Left hindlimb (tissue), 1 donor: Measurements from ENCODE around the gene STK32B.

Experiments used
- DNase-seq: peaks from one replicate; pipeline ENCODE4 v3.0.0-alpha.2; 2018

STK32B gene

DNA sequence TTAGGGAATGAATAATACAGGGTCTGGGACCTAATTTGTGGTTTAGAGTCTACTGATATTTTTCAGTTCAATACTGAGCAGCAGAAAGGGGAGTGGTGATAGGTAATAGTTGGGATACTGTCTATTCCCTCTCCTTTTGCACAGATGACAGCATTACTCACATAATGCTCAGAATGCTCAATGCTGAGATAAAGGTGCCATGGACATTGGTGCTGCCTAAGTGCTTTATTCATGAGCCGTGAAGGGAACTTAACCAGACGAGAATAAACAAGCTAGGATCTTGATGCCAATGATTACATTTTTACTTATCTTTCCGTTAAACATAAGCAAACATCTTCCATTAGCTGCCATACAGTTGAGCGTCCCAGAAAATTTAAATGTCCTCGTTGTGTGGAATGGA, 75.6 kb downstream of the STK32B start:
- no peak for DNase-seq

DNA sequence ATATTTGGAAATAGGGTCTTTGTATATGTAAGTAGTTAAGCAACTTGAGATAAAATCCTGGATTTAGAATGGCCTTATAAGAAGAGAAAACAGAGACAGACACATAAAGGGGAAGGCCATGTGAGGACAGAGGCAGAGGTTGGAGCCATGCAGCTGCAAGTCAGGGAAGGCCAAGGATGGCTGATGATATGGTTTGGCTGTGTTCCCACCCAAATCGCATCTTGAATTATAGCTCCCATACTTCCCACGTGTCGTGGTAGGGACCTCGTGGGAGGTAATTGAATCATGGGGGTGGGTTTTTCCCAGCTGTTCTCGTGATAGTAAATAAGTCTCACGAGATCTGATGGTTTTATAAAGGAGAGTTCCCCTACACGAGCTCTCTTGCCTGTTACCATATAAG, 76.3 kb downstream of the STK32B start:
- no peak for DNase-seq

DNA sequence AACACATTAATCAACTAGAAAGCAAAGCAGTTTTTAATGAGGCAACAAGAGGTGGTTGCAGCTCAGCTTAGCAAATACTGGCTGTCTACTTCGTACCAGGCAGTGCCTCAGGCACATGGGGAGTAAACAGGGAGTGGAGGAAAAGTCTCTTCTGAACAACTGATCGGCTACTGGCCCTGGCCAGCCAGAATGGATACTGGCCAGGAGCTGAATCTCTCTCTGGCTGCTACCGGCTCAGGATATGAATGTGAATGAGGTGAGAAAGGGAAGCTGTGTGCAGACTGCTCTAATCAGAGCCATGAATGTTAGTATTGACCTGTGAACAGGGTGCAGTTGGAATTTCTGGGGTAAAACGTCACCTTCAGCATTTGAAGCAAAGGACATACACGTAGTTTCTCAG, 77.3 kb downstream of the STK32B start:
- DNase-seq, result no peak

DNA sequence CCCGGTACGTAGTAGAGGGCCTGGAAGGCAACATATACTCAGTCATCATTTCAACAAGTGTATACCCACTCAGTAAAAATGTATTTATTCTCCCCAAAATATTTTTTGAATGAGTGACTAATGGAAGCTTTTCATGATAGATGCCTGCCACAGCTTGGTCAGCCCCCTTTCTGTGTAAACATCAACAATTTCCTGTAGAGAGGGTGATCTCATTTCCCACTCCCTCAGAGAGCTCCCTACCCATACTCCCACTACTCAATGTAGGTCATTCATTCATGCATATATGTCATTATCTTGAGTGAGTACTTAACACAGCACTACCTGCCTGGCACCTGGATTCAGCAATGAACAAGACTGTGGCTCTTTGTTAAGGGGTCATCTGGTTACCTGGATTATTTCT, 81.9 kb downstream of the STK32B start:
- no peak for DNase-seq

DNA sequence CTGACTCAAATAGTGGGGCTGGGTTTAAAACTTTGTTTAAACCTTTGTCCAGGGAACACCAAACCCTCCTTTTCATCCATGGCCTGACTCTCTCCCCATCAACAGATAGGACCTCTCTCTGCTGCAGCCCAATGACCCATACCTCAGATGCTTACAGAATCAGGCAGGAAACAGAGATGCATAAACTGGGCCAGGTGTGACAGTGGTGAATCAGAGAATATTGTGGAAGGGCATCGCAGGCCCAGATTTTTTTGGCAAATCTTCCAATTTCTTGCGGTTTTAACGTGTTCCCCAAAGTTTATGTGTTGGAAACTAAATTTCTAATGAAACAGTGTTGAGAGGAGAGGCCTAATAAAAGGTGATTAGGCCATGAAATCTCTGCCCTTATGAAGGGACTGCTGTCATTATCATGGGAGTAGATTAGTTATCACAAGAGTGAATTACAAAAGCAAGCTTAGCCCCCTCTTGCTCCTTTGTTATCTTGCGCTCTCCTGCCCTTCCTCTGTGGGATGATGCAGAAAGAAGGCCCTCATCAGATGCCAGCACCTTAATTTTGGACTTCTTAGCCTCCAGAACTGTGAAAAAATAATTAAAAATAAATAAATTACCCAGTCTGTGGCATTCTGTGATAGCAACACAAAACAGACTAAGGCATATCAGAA, 82.8 kb downstream of the STK32B start:
- DNase-seq, result no peak

DNA sequence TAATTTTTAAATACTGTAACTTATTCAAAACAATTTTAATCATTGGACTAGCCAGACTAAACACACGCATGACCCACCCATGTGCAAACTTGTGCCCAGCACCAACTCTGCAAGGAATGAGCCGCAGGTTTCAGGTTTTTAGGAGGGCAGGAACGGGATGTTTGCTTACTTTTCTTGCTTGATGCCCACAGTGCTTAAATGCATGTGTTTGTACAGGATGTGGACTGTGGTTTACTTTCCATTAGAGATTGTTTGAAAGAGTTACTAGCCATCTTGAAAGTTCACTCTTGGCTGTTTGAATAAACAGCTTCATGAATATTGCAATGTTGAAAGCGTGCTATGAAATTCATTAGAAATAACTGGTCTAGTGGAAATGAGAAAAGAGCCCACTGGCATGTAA, 83.3 kb downstream of the STK32B start:
- no peak for DNase-seq

DNA sequence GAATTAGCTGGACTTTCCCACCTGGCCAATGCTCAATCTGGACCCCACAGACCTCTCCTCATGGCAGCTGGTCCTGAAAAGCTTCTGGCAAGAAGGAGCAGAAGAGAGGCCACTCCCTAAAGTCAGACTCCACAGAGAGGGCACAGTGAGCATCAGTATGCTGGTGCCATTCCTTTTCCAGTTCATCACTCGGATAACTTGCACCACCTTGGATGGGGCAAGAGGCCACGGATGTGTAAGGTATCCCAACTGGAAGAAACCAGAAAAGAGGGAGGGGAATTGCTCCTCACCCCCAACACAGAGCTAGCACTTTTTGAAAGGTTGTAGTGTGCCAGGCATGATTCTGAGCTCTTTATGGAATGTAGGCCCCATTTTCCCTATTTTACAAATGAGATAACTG, 85.9 kb downstream of the STK32B start:
- DNase-seq, result no peak

DNA sequence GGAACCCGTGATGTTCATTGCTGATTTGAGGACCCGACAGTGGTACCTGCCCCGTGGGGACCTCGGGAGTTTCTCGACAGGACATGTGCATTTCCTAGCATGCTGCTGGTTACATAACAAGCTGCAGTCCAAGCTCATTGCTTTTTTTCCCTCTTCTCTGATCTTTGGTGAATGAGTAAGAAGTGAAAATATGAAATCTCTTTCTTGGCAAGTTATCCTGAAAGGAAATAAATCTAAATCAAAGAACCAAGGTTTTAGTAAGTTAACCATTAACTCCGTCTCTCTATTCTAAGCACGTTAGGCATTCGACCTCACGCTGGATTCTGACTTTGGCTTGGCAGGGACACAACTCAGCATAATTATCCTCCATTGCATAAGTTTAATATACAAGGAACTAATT, 86.6 kb downstream of the STK32B start:
- no peak for DNase-seq

DNA sequence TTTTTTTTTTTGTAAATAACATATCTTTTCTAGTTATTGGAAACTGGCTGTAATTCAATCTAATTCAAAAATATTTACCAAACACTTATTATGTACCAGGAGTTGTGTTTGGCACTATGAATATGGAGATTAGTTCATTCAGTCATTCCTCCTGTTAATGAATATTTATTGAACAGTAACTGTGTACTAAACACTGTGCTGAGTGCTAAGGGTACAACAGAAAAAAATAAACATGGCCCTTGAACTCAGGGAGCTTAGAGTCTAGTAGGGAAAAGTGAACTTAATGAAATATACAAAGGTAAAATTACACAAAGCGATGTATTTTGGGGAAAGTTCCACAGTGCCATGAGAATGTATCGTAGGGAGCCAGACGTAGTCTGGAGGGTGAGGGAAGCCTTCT, 87.1 kb downstream of the STK32B start:
- DNase-seq, result no peak

DNA sequence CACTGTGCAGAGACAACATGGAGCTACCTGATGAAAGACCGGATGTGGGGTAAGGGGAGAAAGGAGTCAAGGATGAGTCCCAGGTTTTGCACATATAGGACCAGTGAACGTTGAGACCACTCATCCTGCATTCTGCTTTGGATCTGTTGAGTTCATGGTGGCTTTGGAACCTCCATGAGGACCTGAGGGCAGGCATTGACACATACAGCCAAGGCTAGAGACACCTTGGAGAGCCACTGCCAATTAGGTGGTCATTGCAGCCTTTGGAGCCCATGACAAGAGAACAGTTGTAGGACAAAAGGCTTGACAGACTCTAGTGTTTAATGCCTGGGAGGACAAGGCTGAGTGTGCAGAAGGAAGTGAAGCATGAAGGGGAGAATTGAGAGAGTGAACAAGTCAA, 87.9 kb downstream of the STK32B start:
- DNase-seq, result no peak

DNA sequence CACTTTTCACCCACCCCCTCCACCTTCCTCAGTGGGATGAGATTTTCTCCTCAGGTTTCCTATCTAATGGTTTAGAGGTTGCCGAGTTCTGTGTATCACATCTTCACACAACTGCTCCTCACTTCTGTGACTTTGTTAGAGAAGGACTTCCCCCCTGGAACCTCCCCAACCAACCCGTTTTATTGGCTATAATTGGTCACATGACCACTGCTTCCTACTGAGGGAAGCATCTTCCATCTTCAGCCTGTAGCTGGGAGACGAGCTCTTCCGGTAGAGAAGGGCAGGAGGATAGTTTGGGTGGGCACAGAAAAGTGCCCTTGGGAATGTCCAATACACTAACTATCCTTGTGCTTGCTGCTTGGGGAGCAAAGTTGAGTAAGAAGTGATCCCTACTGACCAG, 90.5 kb downstream of the STK32B start:
- DNase-seq, result no peak

DNA sequence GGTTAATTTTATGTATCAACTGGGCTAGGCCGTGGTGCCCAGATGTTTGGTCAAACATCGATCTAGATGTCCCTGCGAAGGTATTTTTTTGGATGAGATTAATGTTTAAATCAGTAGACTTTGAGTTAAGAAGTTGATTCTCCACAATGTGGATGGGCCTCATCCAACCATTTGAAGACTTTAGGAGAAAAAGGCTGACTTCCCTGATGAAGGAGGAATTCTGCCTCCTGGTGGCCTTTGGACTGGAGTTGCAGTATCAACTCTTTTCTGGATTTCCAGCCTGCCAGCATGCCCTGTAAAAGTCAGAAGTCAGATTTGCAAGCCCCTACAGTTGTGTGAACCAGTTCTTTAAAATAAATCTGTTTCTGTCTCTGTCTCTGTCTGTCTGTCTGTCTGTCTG, 91.4 kb downstream of the STK32B start:
- no peak for DNase-seq

DNA sequence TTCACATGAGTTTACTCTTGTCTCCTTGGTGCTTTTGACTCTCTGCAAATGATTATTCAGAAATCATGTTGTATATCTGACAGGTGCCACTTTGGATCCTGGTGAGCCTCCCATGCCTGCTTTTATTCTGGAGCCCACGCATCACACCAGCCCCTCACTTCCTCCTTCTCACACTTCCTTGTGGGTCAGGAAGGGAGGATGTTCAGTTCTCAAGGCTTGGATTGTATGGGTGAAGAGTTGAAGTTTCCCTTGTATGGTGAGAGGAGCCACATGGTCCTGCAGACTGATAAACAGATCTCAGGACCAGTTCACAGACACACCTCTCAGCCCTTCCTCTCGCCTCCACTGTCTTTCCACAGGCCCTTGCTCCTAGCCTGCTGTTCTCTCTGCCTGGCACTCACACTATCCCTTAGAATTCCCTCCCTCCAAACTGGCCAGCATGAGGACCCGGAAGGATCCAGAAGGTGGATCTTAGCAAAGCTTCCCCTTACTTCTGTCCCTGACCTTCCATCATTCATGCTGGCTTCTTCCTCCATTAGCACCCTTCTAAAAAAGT, 92.1 kb downstream of the STK32B start:
- DNase-seq, result no peak

DNA sequence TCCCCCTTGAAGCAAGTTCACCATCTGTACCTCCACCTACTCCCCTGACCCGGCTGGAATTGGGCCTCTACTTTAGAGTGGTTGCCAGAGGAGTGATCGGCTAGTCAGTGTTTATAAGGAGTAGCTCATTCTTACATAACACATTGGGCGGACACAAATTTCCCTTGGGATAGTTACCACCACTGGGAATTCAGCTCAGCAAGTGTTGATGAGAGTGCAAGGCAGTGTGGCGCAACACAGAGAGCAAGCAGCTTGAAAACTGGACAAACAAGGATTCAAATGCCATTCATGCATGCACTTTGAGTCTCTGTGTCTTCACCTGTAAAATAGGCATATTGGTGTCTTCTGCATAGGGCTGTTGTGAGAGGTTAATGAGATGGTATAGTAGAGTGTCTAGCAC, 92.7 kb downstream of the STK32B start:
- no peak for DNase-seq

DNA sequence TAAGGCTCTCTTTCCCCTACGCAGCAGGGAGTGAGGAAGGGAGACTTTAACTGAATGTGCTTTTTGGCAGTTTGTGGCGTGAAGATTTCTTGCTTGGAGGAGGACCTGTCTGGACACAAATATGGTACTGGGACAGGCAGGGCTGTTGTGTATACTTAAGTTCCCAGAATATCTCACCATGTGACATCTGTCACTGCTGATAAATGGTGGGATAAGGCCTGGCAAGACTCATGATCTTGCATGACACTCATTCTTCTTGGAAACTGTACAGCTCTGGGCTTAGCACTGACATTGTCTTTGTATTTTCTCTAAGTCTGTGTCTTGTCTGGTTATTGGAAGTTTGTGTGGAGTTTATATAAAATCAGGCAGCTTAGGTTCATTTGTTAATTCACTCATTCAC, 93.1 kb downstream of the STK32B start:
- DNase-seq, result no peak

DNA sequence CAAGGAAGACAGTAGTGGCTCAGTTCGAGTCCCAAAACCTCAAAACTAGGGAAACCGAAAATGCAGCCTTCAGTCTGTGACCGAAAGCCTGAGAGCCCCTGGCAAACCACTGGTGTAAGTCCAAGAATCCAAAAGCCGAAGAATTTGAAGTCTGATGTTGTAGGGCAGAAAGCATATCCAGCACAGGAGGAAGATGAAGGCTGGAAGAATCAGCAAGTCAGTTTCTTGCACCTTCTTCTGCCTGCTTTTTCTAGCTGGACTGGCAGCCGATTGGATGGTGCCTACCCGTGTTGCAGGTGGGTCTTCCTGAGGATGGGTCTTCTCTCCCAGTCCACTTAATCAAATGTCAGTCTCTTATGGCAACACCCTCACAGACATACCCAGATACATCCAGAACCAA, 95.0 kb downstream of the STK32B start:
- DNase-seq, result no peak

DNA sequence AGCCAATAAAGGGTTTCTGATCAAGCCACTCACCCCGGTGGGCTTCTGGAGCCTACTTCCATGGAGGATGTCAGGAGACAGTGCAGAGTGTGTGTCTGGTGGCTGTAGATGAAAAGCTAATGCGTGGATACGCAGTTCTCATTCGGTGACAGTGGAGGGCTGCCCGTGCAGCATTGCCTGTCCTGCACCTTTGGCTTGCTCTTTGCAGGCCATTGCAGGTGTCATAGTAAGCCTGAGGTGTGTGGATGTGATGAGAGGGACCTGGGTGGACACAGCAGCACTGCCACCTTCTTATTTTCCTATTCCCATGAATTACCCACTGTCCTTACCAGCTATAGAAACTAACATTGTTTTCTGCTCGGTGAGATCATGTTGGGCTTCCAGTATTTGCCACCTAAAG, 101.2 kb downstream of the STK32B start:
- no peak for DNase-seq

DNA sequence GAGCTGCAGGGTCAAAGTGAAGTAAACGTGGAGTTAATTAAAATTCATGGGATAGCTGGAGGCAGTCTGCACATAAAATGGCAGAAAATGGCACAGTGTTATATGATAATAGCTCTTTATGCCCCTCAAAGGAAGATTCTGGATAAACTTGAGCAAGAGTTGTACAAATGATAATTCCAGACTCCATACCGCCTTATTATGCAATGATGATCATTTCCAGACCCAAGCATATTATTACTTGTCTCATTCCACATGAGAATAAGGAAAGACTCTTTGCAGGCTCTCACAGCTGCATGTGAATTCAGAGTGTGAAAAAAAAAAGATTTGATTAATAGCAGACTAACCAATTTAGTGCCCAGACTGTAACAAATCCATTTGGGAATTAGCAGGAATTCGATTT, 105.4 kb downstream of the STK32B start:
- DNase-seq, result no peak

DNA sequence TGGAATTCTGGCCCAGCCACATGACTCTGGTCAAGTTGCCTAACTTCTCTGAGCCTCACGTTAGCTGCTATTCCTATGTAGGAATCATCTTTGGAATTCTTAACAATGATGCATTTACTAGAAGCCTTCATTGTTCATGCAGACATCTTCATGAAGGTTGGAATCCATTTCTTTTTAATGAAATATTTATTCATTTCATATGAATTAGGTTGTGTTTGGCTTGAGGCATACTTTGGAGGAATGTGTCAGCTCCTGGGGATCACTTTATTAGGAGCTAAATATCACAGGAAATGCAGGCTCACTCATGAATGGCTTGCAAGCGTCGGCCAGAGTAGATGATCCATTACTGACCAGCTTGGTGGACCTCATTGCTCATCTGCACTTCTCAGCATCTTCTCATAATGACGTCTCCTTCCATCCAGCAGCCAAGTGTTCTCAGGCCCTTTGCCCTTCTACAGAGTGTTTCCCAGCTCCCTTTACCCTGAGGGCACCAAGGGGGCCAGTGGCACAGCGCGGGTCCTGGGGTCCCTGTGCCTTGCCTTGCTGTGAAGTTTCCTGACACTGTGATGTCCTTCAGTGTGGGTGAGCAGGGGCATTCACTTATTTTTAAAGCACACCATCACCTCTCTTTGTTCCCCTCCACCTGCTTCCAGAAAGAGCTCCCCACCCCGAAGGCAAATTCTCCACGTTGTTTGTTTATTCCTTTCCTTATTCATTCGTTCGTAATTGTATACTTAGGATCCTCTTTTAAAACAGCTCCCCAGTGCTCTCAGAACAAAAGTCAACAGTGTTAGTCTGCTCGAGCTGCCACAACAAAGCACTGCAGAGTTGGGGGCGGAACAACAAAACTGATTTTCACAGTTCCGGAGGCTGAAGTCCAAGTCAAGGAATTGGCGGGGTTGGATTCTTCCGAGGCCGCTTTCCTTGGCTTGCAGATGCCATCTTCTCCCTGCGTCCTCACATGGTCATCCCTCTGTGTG, 106.8 kb downstream of the STK32B start:
- DNase-seq, result no peak

DNA sequence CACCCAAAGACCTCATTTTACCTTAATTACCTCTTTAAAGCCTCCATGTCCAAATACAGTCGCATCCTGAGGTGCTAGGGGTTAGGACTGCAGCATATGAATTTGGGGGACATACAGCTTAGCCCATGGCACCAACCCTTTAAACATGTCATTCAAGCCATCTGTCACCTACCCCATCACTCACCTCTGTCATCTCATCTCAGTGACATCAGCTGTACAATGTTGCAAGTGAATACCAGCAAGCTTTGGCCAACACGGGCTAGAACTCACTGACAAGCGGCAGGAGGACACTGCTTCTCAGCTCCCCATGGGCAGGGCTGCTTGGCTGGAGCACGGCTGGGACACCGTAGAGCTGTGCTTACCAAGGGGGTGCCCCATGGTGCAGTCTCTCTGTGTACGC, 107.5 kb downstream of the STK32B start:
- no peak for DNase-seq

DNA sequence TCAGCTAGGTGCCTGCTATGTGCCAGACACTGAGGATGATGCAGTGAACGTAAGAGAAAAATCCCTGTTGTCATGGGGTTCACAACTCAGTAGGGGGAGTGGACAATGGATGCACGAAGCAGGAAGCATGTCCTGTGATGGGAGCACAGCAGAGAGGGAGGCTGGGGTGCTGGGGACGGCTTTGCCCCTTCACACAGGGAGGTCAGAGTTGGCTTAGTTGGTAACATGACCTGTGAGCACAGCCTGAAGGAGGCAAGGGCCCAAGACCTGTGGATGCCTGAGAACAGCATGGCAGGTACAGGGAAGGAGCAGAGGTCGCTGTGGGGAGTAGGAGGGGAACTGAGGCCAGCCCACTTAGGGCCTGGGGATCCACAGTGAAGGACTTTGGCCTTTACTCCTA, 109.4 kb downstream of the STK32B start:
- no peak for DNase-seq

DNA sequence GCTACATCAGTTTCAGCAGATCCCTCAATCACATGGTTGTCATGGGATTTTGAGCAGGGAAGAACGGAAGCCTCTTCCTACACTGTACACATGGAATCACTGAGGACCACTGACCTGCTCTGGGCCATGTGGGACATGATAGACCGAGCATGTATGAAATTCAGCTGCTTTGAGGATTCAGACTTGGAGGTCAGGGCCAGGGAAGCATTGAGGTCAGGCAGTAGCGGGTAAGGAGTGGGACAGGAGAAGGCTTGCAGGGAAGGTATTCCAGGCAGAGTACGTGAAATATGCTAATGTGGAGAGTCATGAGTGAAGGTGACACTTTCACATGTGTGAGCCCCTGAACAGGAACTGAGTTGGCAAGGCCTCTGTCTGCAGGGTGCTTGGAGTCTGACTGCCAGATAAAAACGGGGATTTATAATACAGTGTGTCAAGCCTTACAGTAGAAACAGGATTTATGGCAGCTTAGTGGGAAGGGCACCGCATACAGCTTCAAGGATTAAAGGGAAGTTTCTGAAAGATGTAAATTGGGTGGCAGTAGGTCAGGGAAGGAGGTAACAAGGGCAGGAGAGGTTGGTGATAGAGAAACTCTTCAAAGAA, 111.7 kb downstream of the STK32B start:
- no peak for DNase-seq

DNA sequence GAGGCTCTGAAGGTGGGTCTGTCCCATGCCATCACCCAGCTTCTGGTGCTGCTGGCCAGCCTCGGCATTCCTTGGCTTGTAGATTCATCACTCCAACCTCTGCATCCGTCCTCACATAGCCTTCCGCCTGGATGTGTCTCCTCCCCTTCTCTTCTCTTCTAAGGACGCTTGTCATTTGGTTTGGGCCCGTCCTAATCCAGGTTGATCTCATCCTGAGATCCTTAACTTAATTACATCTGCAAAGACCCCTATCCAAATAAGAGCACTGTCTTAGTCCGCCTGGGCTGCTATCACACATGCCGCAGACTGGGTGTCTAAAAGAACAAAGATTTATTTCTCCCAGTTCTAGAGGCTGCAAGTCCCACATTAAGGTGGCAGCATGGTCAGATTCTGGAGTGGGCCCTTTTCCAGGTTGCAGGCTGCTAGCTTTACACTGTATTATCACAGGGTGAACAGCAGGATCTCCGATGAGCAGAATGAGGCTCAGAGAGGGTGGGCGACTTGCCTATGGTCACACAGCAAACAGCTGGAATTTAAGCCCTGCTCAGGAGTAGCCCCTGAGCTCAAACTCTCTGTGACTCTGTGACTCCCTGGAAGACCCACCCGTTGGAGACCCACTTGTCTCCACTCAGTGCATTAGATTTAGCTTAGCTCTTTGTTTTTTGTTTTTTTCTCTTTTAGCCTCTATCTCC, 113.1 kb downstream of the STK32B start:
- no peak for DNase-seq
